Thoracic aorta endothelial cell (primary cell): ENCODE measurements around the gene TFCP2. TPM values are rescaled to one million over a fixed set of nuclear protein-coding genes. Genes with fewer than 3 reads are reported as not detected.

ENCODE experiments used
- small RNA-seq: library from RNA; depleted of rRNA; stranded (forward); fragments of <200 nt; gene quantifications from one replicate; pipeline ENCODE3, GENCODE V24; 2012
- total RNA-seq: library from RNA; depleted of rRNA; stranded (reverse); fragments of >200 nt; gene quantifications from 2 replicates; pipeline ENCODE4 v1.2.3, GENCODE V29; 2012

The TFCP2 gene
- total RNA-seq = 12.9 TPM in 2 replicates

GRCh38 chr12:51172515-51173431 is at the start of gene TFCP2:
TFCP2 (minus strand) TSS chr12:51173135; CDS start chr12:51172422, 713 bp downstream.

GRCh38 chr12:51217968-51218606 is 45.2 kb upstream of the TFCP2 start, which contains the start of gene POU6F1:
POU6F1 (minus strand) TSS chr12:51218062; CDS start chr12:51206836, 11,226 bp downstream.

GRCh38 chr12:51083126-51083833 is 89.7 kb downstream of the TFCP2 start, which contains the start of gene CSRNP2:
CSRNP2 (minus strand) TSS chr12:51083596; CDS start chr12:51076561, 7,035 bp downstream.

GRCh38 chr12:51047655-51048540 is 125.0 kb downstream of the TFCP2 start, which contains the start of gene LETMD1:
LETMD1 (plus strand) TSS chr12:51048327; CDS start chr12:51048357, 30 bp downstream.

Small RNAs within 50 kb of the gene (small RNA-seq; reads per million reads assigned to genes)
- not detected for gene RF00019
- not detected for gene RNU6-199P

Other genes starting within 250 kb of the TFCP2 start
- gene HIGD1C, start 220.6 kb downstream of the TFCP2 start, total RNA-seq = not detected in 2 replicates
- gene SLC11A2, start 146.8 kb downstream of the TFCP2 start, total RNA-seq = 53.2 and 58.2 TPM in 2 replicates
- 32.6 and 39.6 TPM in 2 replicates for gene LETMD1, start 124.8 kb downstream of the TFCP2 start, total RNA-seq
- gene CSRNP2, start 89.5 kb downstream of the TFCP2 start, total RNA-seq = 31.9 and 37.9 TPM in 2 replicates
- gene POU6F1, start 44.9 kb upstream of the TFCP2 start, total RNA-seq = 1.5 and 2.6 TPM in 2 replicates
- gene DAZAP2, start 65.7 kb upstream of the TFCP2 start, total RNA-seq = 125 and 183 TPM in 2 replicates
- 22.8 and 23.1 TPM in 2 replicates for gene SMAGP, start 97.3 kb upstream of the TFCP2 start, total RNA-seq
- gene BIN2, start 151.0 kb upstream of the TFCP2 start, total RNA-seq = not detected in 2 replicates
- gene CELA1, start 173.5 kb upstream of the TFCP2 start, total RNA-seq = not detected in 2 replicates
- gene GALNT6, start 218.3 kb upstream of the TFCP2 start, total RNA-seq = 58.3 and 72.1 TPM in 2 replicates